Upper lobe of left lung (tissue), 4 donors: Measurements from ENCODE around the gene PDSS2.
"Not testable (repeated sequence)": the region's sequence is repeated elsewhere in the genome, so short reads cannot be mapped to it uniquely, and the experiment has no call there.

Experiments
- CTCF ChIP-seq, 6 experiments: fragments of 450-650 bp in 4 of 6; fragments of 200-600 bp in 2 of 6; sonication (generic) in 2 of 6; IDR thresholded peaks; one replicate each; pipeline ENCODE4 v1.5.1; 2016 to 2019; ENCODE audit warnings: antibody characterized with exemption in 6 of 6
- POLR2AphosphoS5 ChIP-seq, 2 donors: sonication (generic); formaldehyde crosslinking; IDR thresholded peaks; one replicate each; pipeline ENCODE4 v1.5.1; 2017; ENCODE audit warnings: antibody characterized with exemption in 2 of 2

GRCh38 chr6:107285683-107286082 is 173.7 kb downstream of the PDSS2 start:
- TF ChIP-seq CTCF, POLR2AphosphoS5 (IDR thresholded peaks at IDR 0.05): not testable (repeated sequence)
